H9 (cell line): ENCODE results near the gene SCFD2. TPM values are rescaled to one million over a fixed set of nuclear protein-coding genes. Genes with fewer than 3 reads are reported as not detected.

ENCODE experiments used
- DNase-seq: peaks from one replicate; pipeline ENCODE4 v3.0.0-alpha.2; 2017
- H2AFZ ChIP-seq: one replicate; pipeline ENCODE4 v1.6.1; 2013; ENCODE audit warnings: mild to moderate bottlenecking, low read length, control low read depth, moderate library complexity
- H2AK5ac ChIP-seq: 2 replicates; pipeline ENCODE4 v1.6.1; 2013; ENCODE audit warnings: low read length, control low read depth, mixed read lengths; ENCODE audit not compliant: insufficient read length
- H2BK120ac ChIP-seq: one replicate; pipeline ENCODE4 v1.6.1; 2013; ENCODE audit warnings: low read depth, mild to moderate bottlenecking, low read length, control low read depth, inconsistent platforms; ENCODE audit not compliant: poor library complexity, severe bottlenecking
- H2BK12ac ChIP-seq: 2 replicates; pipeline ENCODE4 v1.6.1; 2013; ENCODE audit warnings: low read length, control low read depth, mixed read lengths, low read depth; ENCODE audit not compliant: insufficient read length
- H2BK15ac ChIP-seq: 2 replicates; pipeline ENCODE4 v1.6.1; 2013; ENCODE audit warnings: low read depth, low read length, control low read depth
- H2BK20ac ChIP-seq: one replicate; pipeline ENCODE4 v1.6.1; 2013; ENCODE audit warnings: low read depth, mild to moderate bottlenecking, low read length, control low read depth, inconsistent platforms; ENCODE audit not compliant: poor library complexity, severe bottlenecking
- H2BK5ac ChIP-seq: 2 replicates; pipeline ENCODE4 v1.6.1; 2013; ENCODE audit warnings: low read length, control low read depth, mixed read lengths; ENCODE audit not compliant: insufficient read length
- H3K14ac ChIP-seq: 2 replicates; pipeline ENCODE4 v1.6.1; 2013; ENCODE audit warnings: low read length, control low read depth; ENCODE audit not compliant: insufficient read depth
- H3K18ac ChIP-seq: 2 replicates; pipeline ENCODE4 v1.6.1; 2013; ENCODE audit warnings: low read depth, mild to moderate bottlenecking, mixed read lengths, low read length, control low read depth; ENCODE audit not compliant: insufficient read length
- H3K23ac ChIP-seq: 2 replicates; pipeline ENCODE4 v1.6.1; 2013; ENCODE audit warnings: low read length, control low read depth, mixed read lengths, low read depth; ENCODE audit not compliant: insufficient read length
- H3K23me2 ChIP-seq: 2 replicates; pipeline ENCODE4 v1.6.1; 2013; ENCODE audit warnings: low read depth, mild to moderate bottlenecking, mixed read lengths, low read length, control low read depth; ENCODE audit not compliant: insufficient read length, poor library complexity, severe bottlenecking
- H3K27ac ChIP-seq: 2 replicates; pipeline ENCODE4 v1.5.1; 2013; ENCODE audit warnings: low read length, control low read depth, mixed read lengths, low read depth; ENCODE audit not compliant: insufficient read length
- H3K27me3 ChIP-seq: 2 replicates; pipeline ENCODE4 v1.6.1; 2013; ENCODE audit warnings: low read length, control low read depth, inconsistent platforms; ENCODE audit not compliant: insufficient read depth
- H3K4ac ChIP-seq: 2 replicates; pipeline ENCODE4 v1.6.1; 2013; ENCODE audit warnings: low read depth, mild to moderate bottlenecking, control low read depth, inconsistent platforms, low read length, moderate library complexity
- H3K4me1 ChIP-seq: 2 replicates; pipeline ENCODE4 v1.6.1; 2013; ENCODE audit warnings: low read length, control low read depth, inconsistent platforms; ENCODE audit not compliant: insufficient read depth
- H3K4me2 ChIP-seq: 2 replicates; pipeline ENCODE4 v1.6.1; 2013; ENCODE audit warnings: low read length, control low read depth, mixed read lengths; ENCODE audit not compliant: insufficient read length, insufficient read depth
- H3K56ac ChIP-seq: 2 replicates; pipeline ENCODE4 v1.6.1; 2013; ENCODE audit warnings: low read depth, mild to moderate bottlenecking, mixed read lengths, low read length, control low read depth; ENCODE audit not compliant: insufficient read length
- H3K79me1 ChIP-seq: 2 replicates; pipeline ENCODE4 v1.6.1; 2013; ENCODE audit warnings: low read depth, mild to moderate bottlenecking, moderate library complexity, low read length, control low read depth, inconsistent platforms; ENCODE audit not compliant: insufficient read depth, poor library complexity, severe bottlenecking
- H3K79me2 ChIP-seq: 2 replicates; pipeline ENCODE4 v1.6.1; 2013; ENCODE audit warnings: low read length, control low read depth, inconsistent platforms; ENCODE audit not compliant: insufficient read depth
- H3K9ac ChIP-seq: 2 replicates; pipeline ENCODE4 v1.6.1; 2013; ENCODE audit warnings: low read length, control low read depth, mixed read lengths; ENCODE audit not compliant: insufficient read length; ENCODE audit errors: extremely low read depth
- H3K9me3 ChIP-seq: one replicate; pipeline ENCODE4 v1.6.1; 2013; ENCODE audit warnings: low read depth, low read length, inconsistent platforms; ENCODE audit not compliant: control insufficient read depth
- H3T11ph ChIP-seq: one replicate; pipeline ENCODE4 v1.6.1; 2013; ENCODE audit warnings: mild to moderate bottlenecking, low read length, control low read depth, inconsistent platforms
- H4K20me1 ChIP-seq: one replicate; pipeline ENCODE4 v1.6.1; 2013; ENCODE audit not compliant: control insufficient read depth, insufficient read length, insufficient read depth
- H4K5ac ChIP-seq: 2 replicates; pipeline ENCODE4 v1.6.1; 2013; ENCODE audit warnings: low read depth, mild to moderate bottlenecking, mixed read lengths, low read length, control low read depth; ENCODE audit not compliant: insufficient read length
- H4K8ac ChIP-seq: replicated peaks from 2 replicates; pipeline ENCODE4 v1.6.1; 2013; ENCODE audit warnings: low read length, control low read depth, mixed read lengths, low read depth; ENCODE audit not compliant: insufficient read length
- H4K91ac ChIP-seq: 2 replicates; pipeline ENCODE4 v1.6.1; 2013; ENCODE audit warnings: low read depth, mild to moderate bottlenecking, moderate library complexity, mixed read lengths, low read length, control low read depth; ENCODE audit not compliant: insufficient read length
- H3K27ac Mint-ChIP-seq, 3 experiments: 2 replicates in 2 of 3; 3 replicates in 1 of 3; pipeline ENCODE4 v1.8.0; 2020 to 2021; ENCODE audit warnings: mixed read lengths in 3 of 3, mild to moderate bottlenecking in 1 of 3, moderate library complexity in 1 of 3
- H3K27me3 Mint-ChIP-seq: 2 replicates; pipeline ENCODE4 v1.8.0; 2021; ENCODE audit warnings: low read depth, mild to moderate bottlenecking, moderate library complexity, mixed read lengths
- H3K36me3 Mint-ChIP-seq, 3 experiments: 2 replicates in 2 of 3; 3 replicates in 1 of 3; pipeline ENCODE4 v1.8.0; 2020 to 2021; ENCODE audit warnings: low read depth in 3 of 3, mixed read lengths in 3 of 3; ENCODE audit not compliant: insufficient read depth in 1 of 3
- H3K4me1 Mint-ChIP-seq, 2 experiments: 2 replicates each; pipeline ENCODE4 v1.8.0; 2020; ENCODE audit warnings: mixed read lengths in 2 of 2
- H3K4me3 Mint-ChIP-seq, 2 experiments: 2 replicates in 1 of 2; 3 replicates in 1 of 2; pipeline ENCODE4 v1.8.0; 2020 to 2021; ENCODE audit warnings: mild to moderate bottlenecking in 2 of 2, mixed read lengths in 2 of 2, moderate library complexity in 1 of 2
- H3K9me3 Mint-ChIP-seq, 2 experiments: 2 replicates in 1 of 2; 3 replicates in 1 of 2; pipeline ENCODE4 v1.8.0; 2020; ENCODE audit warnings: mild to moderate bottlenecking in 2 of 2, mixed read lengths in 2 of 2, moderate library complexity in 1 of 2
- CTCF ChIP-seq: fragments of 200-600 bp; sonication (generic); conservative IDR thresholded peaks from 3 replicates; pipeline ENCODE4 v1.8.0; 2021; ENCODE audit warnings: antibody characterized with exemption, mild to moderate bottlenecking
- WGBS: extraction: QIAGEN DNeasy Blood & Tissue Kit; methylation state at CpG from one replicate; pipeline ENCODE4 v1.1.7; 2013; ENCODE audit warnings: missing lambda C conversion rate, low lambda C conversion rate, mixed read lengths; ENCODE audit not compliant: insufficient read length; ENCODE audit errors: extremely low coverage; 5-methylcytosine and 5-hydroxymethylcytosine counted together
- total RNA-seq: library from RNA; stranded (reverse); gene quantifications from 2 replicates; pipeline ENCODE4 v1.2.1, GENCODE V29; 2021

SCFD2 gene
- total RNA-seq, 1 experiment from 2014 or later, result 10.1 TPM

GRCh38 chr4:52957835-52958631 lies 407.8 kb downstream of the SCFD2 start:
- H3K4me1 Mint-ChIP-seq, result peaks cover 13 to 16% of the 10 kb centered on the region in 2 experiments

More at GRCh38 chr4:52957835-52958631, 407.8 kb downstream of the SCFD2 start:
- Histone ChIP-seq H4K8ac (no peak overlapping the region), H3K79me2 (no peaks in the 10 kb centered on the region), H3K9me3 (no peaks in the 10 kb centered on the region), H4K91ac (no peak overlapping the region), H4K20me1 (no peaks in the 10 kb centered on the region), H3K4me2 (no peak overlapping the region), H3T11ph (no peak overlapping the region), H2BK120ac (no peak overlapping the region), H2AK5ac (no peak overlapping the region), H2BK12ac (no peak overlapping the region), H2BK5ac (no peak overlapping the region), H2BK20ac (no peak overlapping the region), H3K14ac (no peak overlapping the region), H3K23ac (no peak overlapping the region), H3K27ac (no peak overlapping the region), H2BK15ac (no peak overlapping the region), H3K79me1 (no peaks in the 10 kb centered on the region), H3K23me2 (no peaks in the 10 kb centered on the region), H3K18ac (no peak overlapping the region), H3K27me3 (no peaks in the 10 kb centered on the region), H3K56ac (no peak overlapping the region), H3K4ac (no peak overlapping the region), H3K9ac (no peak overlapping the region), H3K4me1 (no peaks in the 10 kb centered on the region; the same call in 1 of the 2 replicates), H2AFZ (no peak overlapping the region), H4K5ac (no peak overlapping the region)
- H3K36me3 Mint-ChIP-seq, result no peaks in the 10 kb centered on the region
- H3K9me3 Mint-ChIP-seq, result no peaks in the 10 kb centered on the region
- no peak overlapping the region for H3K27ac Mint-ChIP-seq
- no peak for DNase-seq
- TF ChIP-seq CTCF, result no peak
- WGBS, result no CpG with 5 or more reads among the region's 12 CpGs
- no peak overlapping the region for H3K4me3 Mint-ChIP-seq
- H3K27me3 Mint-ChIP-seq, result no peaks in the 10 kb centered on the region
